GM23248 (cell line): ENCODE data around the gene VWA1. TPM values are rescaled to one million over a fixed set of nuclear protein-coding genes. Genes with fewer than 3 reads are reported as not detected.
A peak's percentile ranks its signal among the peaks of the same experiment; 100 is the strongest.

Source experiments
- DNase-seq: peaks from one replicate; pipeline ENCODE4 v3.0.0-alpha.2; 2015
- H2AFZ ChIP-seq: fragments of 200-600 bp; sonication (generic); 2 replicates; pipeline ENCODE4 v1.6.1; 2016; ENCODE audit warnings: antibody characterized with exemption
- H3F3A ChIP-seq: fragments of 200-600 bp; sonication (generic); 2 replicates; pipeline ENCODE4 v1.6.1; 2016; ENCODE audit warnings: mild to moderate bottlenecking, antibody characterized with exemption, mixed run types; ENCODE audit not compliant: insufficient read depth
- H3K27ac ChIP-seq: fragments of 200-600 bp; sonication (generic); 2 replicates; pipeline ENCODE4 v1.5.1; 2016; ENCODE audit warnings: mild to moderate bottlenecking
- H3K27me3 ChIP-seq: fragments of 200-600 bp; sonication (generic); replicated peaks from 2 replicates; pipeline ENCODE4 v1.6.1; 2016; ENCODE audit warnings: mild to moderate bottlenecking; ENCODE audit not compliant: insufficient read depth
- H3K36me3 ChIP-seq: fragments of 200-600 bp; sonication (generic); 2 replicates; pipeline ENCODE4 v1.6.1; 2016; ENCODE audit warnings: low read depth, mild to moderate bottlenecking
- H3K4me1 ChIP-seq: fragments of 200-600 bp; sonication (generic); 2 replicates; pipeline ENCODE4 v1.6.1; 2016; ENCODE audit warnings: mild to moderate bottlenecking; ENCODE audit not compliant: insufficient read depth
- H3K4me2 ChIP-seq: fragments of 200-600 bp; sonication (generic); one replicate; pipeline ENCODE4 v1.6.1; 2016; ENCODE audit warnings: mild to moderate bottlenecking; ENCODE audit not compliant: unreplicated experiment
- H3K4me3 ChIP-seq: fragments of 200-600 bp; sonication (generic); 2 replicates; pipeline ENCODE4 v1.5.1; 2016; ENCODE audit warnings: mild to moderate bottlenecking
- H3K79me2 ChIP-seq: fragments of 200-600 bp; sonication (generic); 2 replicates; pipeline ENCODE4 v1.6.1; 2016; ENCODE audit warnings: mild to moderate bottlenecking; ENCODE audit not compliant: insufficient read depth
- H3K9ac ChIP-seq: fragments of 200-600 bp; sonication (generic); 2 replicates; pipeline ENCODE4 v1.6.1; 2016; ENCODE audit warnings: mild to moderate bottlenecking
- H3K9me2 ChIP-seq: fragments of 200-600 bp; sonication (generic); 2 replicates; pipeline ENCODE4 v1.6.1; 2016; ENCODE audit warnings: mixed run types, mild to moderate bottlenecking, moderate library complexity; ENCODE audit not compliant: insufficient read depth
- H3K9me3 ChIP-seq: fragments of 200-600 bp; sonication (generic); one replicate; pipeline ENCODE4 v1.6.1; 2017; ENCODE audit warnings: low read depth
- H4K20me1 ChIP-seq: fragments of 200-600 bp; sonication (generic); 2 replicates; pipeline ENCODE4 v1.6.0; 2016; ENCODE audit not compliant: insufficient read depth
- EZH2 ChIP-seq: fragments of 200-600 bp; sonication (generic); IDR thresholded peaks from 2 replicates; pipeline ENCODE4 v1.6.1; 2018; ENCODE audit warnings: antibody characterized with exemption, mild to moderate bottlenecking; ENCODE audit not compliant: insufficient read depth, poor library complexity, severe bottlenecking
- EZH2phosphoT487 ChIP-seq: fragments of 200-600 bp; sonication (generic); IDR thresholded peaks from 2 replicates; pipeline ENCODE4 v1.6.1; 2018; ENCODE audit warnings: antibody characterized with exemption, moderate library complexity, mild to moderate bottlenecking, low read depth; ENCODE audit not compliant: insufficient read depth
- WGBS, 2 experiments: methylation state at CpG; one replicate each; pipeline ENCODE4 v1.1.6; 2015 to 2017; ENCODE audit warnings: low lambda C conversion rate in 2 of 2, low coverage in 1 of 2; ENCODE audit errors: missing lambda C conversion rate in 2 of 2; 5-methylcytosine and 5-hydroxymethylcytosine counted together
- in situ Hi-C: fragments of 300-500 bp; cut with MboI; formaldehyde crosslinking; loops from 2 replicates; pipeline ENCODE4 v1.15.0; 2020
- polyA plus RNA-seq: library from polyadenylated mRNA; unstranded; fragments of >200 nt; fragmentation: Nextera tagmentation; extraction: Ambion mirVana; gene quantifications from 2 replicates; pipeline ENCODE4 v1.2.1, GENCODE V29; 2016
- total RNA-seq: library from RNA; depleted of rRNA; stranded (reverse); fragments of >200 nt; shearing (Covaris generic); gene quantifications from 2 replicates; pipeline ENCODE4 v1.2.3, GENCODE V29; 2014; rRNA removed

Gene VWA1
- total RNA-seq (1.4 and 2.3 TPM in 2 replicates), polyA plus RNA-seq (0.60 and 1.3 TPM in 2 replicates)

DNA sequence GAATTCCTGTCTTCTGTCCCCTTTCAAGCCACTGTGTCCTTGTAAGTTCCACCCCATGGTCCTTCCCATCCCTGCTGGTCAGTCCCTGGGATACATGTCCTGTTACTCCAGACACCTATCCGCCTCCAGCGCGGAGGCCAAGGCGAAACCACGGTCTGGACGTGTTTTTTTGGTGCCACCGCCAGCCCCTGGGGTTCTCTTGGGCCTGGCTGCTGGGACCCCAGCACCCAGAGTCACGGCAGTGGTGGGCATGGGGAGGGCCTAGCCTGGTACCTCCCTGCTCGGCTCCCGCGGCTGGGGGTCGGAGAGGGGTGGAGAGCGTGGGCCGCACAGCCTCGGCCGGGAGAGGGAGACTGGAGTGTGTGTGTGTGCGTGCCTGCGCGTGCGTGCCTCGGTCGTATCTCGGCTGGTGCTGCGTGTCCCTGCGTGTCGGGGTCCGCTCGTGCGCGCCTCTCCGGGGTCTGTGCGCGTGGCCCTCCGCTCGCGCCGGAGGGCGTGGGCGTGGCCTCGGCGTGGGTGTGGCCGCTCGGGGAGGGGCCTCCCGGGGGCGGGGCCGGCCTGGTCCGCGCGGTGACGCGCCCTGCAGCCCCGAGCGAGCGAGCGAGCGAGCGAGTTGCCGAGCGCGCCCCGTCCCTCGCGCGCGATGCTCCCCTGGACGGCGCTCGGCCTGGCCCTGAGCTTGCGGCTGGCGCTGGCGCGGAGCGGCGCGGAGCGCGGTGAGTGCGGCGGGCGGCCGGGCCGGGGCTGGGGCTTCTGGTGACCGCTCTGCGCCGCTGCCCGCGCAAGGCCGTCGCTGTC is at the start of gene VWA1:
VWA1 (plus strand) TSS at position 585 of the 798 bp plus-strand sequence; CDS start at position 644, 59 bp downstream.
- no peaks in the 10 kb centered on the region for H3F3A ChIP-seq
- no peaks in the 10 kb centered on the region for H3K27me3 ChIP-seq
- no peaks in the 10 kb centered on the region for H4K20me1 ChIP-seq
- no peaks in the 10 kb centered on the region for H3K79me2 ChIP-seq
- no peak within 1 kb of the TSS for H3K27ac ChIP-seq
- H3K9me2 ChIP-seq, result no peaks in the 10 kb centered on the region
- H3K4me3 ChIP-seq, result peak within 1 kb of the TSS; percentile 52
- TF ChIP-seq EZH2, result no peak
- no peak for TF ChIP-seq EZH2phosphoT487
- H3K4me1 ChIP-seq, result no peaks in the 10 kb centered on the region
- peak within 1 kb of the TSS; percentile 58 for H3K4me2 ChIP-seq
- no peak within 1 kb of the TSS for H3K9ac ChIP-seq
- no peaks in the 10 kb centered on the region for H3K36me3 ChIP-seq
- 9 to 20% methylated on average over 32 to 87 of the region's 89 CpGs for WGBS, 2 experiments
- no peaks in the 10 kb centered on the region for H3K9me3 ChIP-seq
- DNase-seq, result peak; percentile 87
- H2AFZ ChIP-seq, result peak within 1 kb of the TSS; percentile 62
- in situ Hi-C loops, result no loop called here

DNA sequence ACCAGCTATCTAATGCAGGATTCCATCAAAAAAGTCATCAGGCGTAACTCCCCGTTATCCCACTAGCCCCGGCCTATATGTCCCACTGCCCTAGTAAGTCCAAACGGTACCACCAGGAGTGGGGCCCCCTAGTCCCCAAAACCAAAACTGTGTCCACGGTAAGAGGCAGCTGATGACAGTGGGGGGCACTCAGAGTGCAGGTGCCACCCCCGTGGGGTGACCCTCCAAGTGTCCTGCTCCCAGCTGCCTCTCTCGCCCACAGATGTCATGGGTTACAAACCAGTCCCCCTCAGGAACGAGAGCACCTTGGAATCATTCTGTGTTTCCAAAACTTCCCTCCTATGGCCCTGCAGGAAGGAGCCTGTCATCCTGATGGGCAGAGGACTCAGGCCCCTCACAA is 49.6 kb upstream of the VWA1 start:
- no peak overlapping the region for H3K9ac ChIP-seq
- no peaks in the 10 kb centered on the region for H3K4me1 ChIP-seq
- no peaks in the 10 kb centered on the region for H3F3A ChIP-seq
- H3K27ac ChIP-seq, result no peak overlapping the region
- H3K4me2 ChIP-seq, result no peak overlapping the region
- H3K36me3 ChIP-seq, result peaks cover 43% of the 10 kb centered on the region
- H3K9me3 ChIP-seq, result no peaks in the 10 kb centered on the region
- no peaks in the 10 kb centered on the region for H4K20me1 ChIP-seq
- WGBS, 2 experiments, result 92 to 94% methylated on average over 8 of the region's 8 CpGs
- H3K79me2 ChIP-seq, result peaks cover 76% of the 10 kb centered on the region
- TF ChIP-seq EZH2, result no peak
- TF ChIP-seq EZH2phosphoT487, result no peak
- no peak overlapping the region for H3K4me3 ChIP-seq
- in situ Hi-C loops, result no loop called here
- H3K9me2 ChIP-seq, result no peaks in the 10 kb centered on the region
- no peak for DNase-seq
- no peaks in the 10 kb centered on the region for H3K27me3 ChIP-seq
- H2AFZ ChIP-seq, result no peak overlapping the region

DNA sequence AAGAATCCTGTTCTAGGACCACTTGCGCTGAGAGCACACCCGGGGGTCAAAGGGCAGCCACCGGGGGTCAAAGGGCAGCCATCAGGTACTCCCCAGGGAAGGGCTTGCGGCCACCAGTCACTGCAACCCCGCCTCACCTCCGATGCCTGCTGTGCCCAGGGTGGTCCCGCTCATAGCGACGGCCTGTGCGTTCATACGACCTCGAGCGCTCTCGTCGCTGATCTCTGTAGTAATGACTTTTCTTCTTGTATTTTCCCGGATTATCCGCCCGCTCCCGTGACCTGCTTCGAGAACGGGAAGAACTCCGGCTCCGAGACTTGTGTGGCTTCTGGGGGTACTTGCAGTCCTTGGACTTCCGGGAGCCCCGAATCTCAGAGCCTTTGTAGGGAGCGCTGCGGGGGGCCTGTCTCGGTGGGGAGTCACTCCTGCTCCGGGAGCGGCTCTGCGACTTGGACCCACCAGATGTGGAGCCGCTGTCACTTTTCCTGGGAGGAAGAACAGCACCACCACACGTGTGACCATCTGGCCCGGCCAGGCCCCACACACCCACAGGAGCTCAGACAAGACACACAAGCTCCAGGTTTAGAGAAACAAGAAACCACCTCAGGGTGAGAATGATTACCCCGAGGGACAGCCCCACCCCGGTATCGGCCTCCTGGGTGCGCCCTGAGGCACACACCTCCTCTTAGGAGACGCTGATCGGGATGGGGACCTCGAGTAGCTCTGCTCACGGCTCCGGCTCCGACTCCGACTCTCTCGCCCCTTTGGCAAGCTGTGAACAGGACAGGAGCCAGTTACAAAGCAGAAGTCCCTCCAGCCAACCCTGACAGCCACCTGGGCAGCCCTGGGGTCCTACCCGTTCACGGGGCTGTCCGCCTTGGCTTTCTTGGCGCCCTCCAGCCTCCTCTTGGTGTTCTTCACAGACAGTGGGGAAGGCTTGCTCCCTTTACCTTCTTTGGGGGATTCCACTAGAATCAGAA is 48.1 kb upstream of the VWA1 start:
- H3F3A ChIP-seq, result no peaks in the 10 kb centered on the region
- no peaks in the 10 kb centered on the region for H3K4me1 ChIP-seq
- H3K36me3 ChIP-seq, result peaks cover 57% of the 10 kb centered on the region
- no peak overlapping the region for H3K27ac ChIP-seq
- H3K79me2 ChIP-seq, result peaks cover 89% of the 10 kb centered on the region
- DNase-seq, result no peak
- no peak overlapping the region for H3K4me3 ChIP-seq
- H3K9ac ChIP-seq, result no peak overlapping the region
- WGBS, 2 experiments, result 94 to 95% methylated on average over 45 to 50 of the region's 50 CpGs
- TF ChIP-seq EZH2phosphoT487, result no peak
- TF ChIP-seq EZH2, result no peak
- H3K9me2 ChIP-seq, result no peaks in the 10 kb centered on the region
- H2AFZ ChIP-seq, result no peak overlapping the region
- in situ Hi-C loops, result no loop called here
- H3K9me3 ChIP-seq, result no peaks in the 10 kb centered on the region
- H4K20me1 ChIP-seq, result no peaks in the 10 kb centered on the region
- no peaks in the 10 kb centered on the region for H3K27me3 ChIP-seq
- no peak overlapping the region for H3K4me2 ChIP-seq

DNA sequence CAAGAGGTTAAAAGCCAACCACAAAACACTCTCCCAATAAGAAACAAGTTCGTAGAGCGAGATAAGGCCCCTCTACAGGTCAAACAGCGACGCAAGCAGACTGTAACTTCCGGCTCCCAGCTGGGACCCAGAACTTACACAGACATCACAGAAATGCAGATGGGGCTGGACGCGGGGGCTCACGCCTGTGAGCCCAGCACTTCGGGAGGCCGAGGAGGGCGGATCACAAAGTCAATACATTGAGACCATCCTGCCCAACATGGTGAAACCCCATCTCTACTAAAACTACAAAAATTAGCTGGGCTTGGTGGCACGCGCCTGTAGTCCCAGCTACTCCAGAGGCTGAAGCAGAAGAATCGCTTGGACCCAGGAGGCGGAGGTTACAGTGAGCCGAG is 47.4 kb upstream of the VWA1 start:
- Histone ChIP-seq H3K9ac (no peak overlapping the region), H3K79me2 (peaks cover 89% of the 10 kb centered on the region), H3K9me2 (no peaks in the 10 kb centered on the region), H3K9me3 (no peaks in the 10 kb centered on the region), H3K4me2 (no peak overlapping the region), H3K4me1 (no peaks in the 10 kb centered on the region), H4K20me1 (no peaks in the 10 kb centered on the region), H2AFZ (no peak overlapping the region), H3F3A (no peaks in the 10 kb centered on the region), H3K4me3 (no peak overlapping the region), H3K27ac (no peak overlapping the region), H3K27me3 (no peaks in the 10 kb centered on the region), H3K36me3 (peaks cover 63% of the 10 kb centered on the region)
- no peak for DNase-seq
- TF ChIP-seq EZH2phosphoT487, result no peak
- TF ChIP-seq EZH2, result no peak
- 97 to 98% methylated on average over 15 to 16 of the region's 16 CpGs for WGBS, 2 experiments
- in situ Hi-C loops, result no loop called here
